Ovary (tissue), 3 donors: ENCODE data around the gene AVEN.

Experiments
- CTCF ChIP-seq, 3 donors: fragments of 450-650 bp in 2 of 3; fragments of 200-600 bp in 1 of 3; IDR thresholded peaks; one replicate each; pipeline versions ENCODE4 v1.5.1 to v1.8.0; 2016 to 2022; ENCODE audit warnings: antibody characterized with exemption in 3 of 3, mild to moderate bottlenecking in 1 of 3
- POLR2A ChIP-seq: fragments of 450-650 bp; IDR thresholded peaks from one replicate; pipeline ENCODE4 v1.6.1; 2017; ENCODE audit warnings: antibody characterized with exemption, mild to moderate bottlenecking, moderate library complexity
- donor health status: DM: no; HTN: no; CAD: no.

- TF ChIP-seq CTCF (IDR thresholded peaks at IDR 0.05) (no peak), POLR2A (no peak)
These were observed 215.9 kb downstream of the AVEN start for GRCh38 chr15:33823119-33823518.
